ENCODE measurements around the gene DRC7.

The DRC7 gene

DNA sequence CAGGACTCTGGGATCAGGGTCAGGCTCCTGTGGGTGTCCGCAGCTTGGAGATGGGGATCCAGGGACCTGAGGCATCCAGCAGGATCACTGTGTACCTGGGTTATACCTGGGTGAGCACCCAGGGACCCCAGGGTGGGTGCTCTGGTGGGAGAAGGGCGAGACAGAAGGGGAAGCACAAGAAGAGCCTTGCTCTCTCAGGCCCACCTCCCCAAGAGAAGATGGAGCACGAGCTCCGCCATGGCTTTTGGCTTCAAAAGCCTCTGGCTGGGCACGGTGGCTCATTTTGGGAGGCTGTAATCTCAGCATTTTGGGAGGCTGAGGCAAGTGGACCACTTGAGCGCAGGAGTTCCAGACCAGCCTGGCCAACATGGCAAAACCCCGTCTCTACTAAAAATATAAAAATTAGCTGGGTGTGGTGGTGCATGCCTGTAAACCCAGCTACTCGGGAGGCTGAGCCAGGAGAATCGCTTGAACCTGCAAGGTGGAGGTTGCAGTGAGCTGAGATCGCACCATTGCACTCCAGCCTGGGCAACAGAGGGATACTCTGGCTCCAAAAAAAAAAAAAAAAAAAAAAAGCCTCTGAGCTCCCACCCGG lies 8.9 kb downstream of the DRC7 start:
- TF ChIP-seq CTCF (IDR thresholded peaks at IDR 0.05; ENCODE audit: low read depth, low read length), result no peak
- Histone ChIP-seq H3K27me3 (ENCODE audit: insufficient read depth, low read depth, severe bottlenecking) (no peaks in the 10 kb centered on the region), H3K4me3 (ENCODE audit: low read depth, low read length) (no peak overlapping the region), H3K9me3 (ENCODE audit: severe bottlenecking) (no peaks in the 10 kb centered on the region), H3K36me3 (no peaks in the 10 kb centered on the region), H3K27ac (no peak overlapping the region)
- DNase-seq, result no peak

GRCh38 chr16:57704011-57704904 lies 9.7 kb downstream of the DRC7 start:
- no peak for TF ChIP-seq CTCF (IDR thresholded peaks at IDR 0.05; ENCODE audit: low read depth, low read length)
- DNase-seq, result no peak
- Histone ChIP-seq H3K9me3 (ENCODE audit: severe bottlenecking) (no peaks in the 10 kb centered on the region), H3K27me3 (ENCODE audit: insufficient read depth, low read depth, severe bottlenecking) (no peaks in the 10 kb centered on the region), H3K27ac (no peak overlapping the region), H3K36me3 (no peaks in the 10 kb centered on the region), H3K4me3 (ENCODE audit: low read depth, low read length) (no peak overlapping the region)

DNA sequence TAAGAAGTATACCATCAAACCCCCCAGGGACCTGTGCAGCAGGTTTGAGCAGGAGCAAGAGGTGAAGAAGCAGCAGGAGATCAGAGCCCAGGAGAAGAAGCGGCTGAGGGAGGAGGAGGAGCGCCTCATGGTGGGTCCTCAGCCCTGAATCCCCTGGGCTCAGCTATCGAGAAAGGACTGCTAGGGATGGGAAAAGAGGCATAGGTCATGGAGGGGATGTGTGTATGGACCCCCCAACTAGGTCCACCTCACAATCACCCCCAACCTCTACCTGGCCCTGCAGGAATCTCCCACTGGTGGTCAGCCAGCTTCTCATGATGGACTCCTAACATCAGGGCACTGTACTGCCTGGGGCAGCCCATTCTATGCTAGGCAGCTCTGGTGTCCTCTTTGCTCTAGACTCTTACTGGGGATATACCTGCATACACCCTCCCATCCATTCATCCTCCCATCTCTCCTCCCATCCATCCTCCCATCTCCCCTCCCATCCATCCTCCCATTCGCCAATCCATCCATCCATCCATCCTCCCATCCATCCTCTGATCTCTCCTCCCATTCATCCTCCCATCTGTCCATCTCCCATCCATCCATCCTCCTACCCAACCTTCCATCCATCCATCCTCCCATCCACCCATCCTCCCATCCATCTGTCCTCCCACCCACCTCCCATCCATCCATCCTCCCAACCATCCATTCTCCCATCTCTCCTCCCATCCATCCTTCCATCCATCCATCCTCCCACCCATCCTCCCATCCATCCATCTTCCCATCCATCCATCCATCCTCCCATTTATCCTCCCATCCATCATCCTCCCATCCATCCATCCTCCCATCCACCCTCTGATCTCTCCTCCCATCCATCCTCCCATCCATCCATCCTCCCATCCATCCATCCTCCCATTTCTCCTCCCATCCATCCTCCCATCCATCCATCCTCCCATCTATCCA lies 10.6 kb downstream of the DRC7 start:
- H3K27ac ChIP-seq, result no peak overlapping the region
- H3K4me3 ChIP-seq (ENCODE audit: low read depth, low read length), result no peak overlapping the region
- H3K36me3 ChIP-seq, result no peaks in the 10 kb centered on the region
- no peaks in the 10 kb centered on the region for H3K9me3 ChIP-seq (ENCODE audit: severe bottlenecking)
- TF ChIP-seq CTCF (IDR thresholded peaks at IDR 0.05; ENCODE audit: low read depth, low read length), result no peak
- no peaks in the 10 kb centered on the region for H3K27me3 ChIP-seq (ENCODE audit: insufficient read depth, low read depth, severe bottlenecking)
- no peak for DNase-seq

DNA sequence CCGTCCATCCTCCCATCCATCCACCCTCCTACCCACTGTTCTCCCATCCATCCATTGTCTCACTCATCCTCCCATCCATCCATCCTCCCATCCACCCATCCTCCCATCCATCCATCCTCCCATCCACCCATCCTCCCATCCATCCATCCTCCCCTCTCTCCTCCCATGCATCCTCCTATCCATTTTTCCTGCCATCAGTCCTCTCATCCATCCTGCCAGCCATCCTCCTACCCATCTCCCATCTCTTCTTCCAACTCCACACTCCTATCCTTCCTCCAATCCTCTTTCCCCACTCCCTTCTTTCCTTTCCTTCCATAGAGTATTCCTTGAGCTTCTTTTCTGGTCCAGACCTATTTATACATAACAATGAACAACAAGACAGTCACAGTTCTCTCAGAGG lies 12.1 kb downstream of the DRC7 start:
- DNase-seq, result no peak
- Histone ChIP-seq H3K36me3 (no peaks in the 10 kb centered on the region), H3K27me3 (ENCODE audit: insufficient read depth, low read depth, severe bottlenecking) (no peaks in the 10 kb centered on the region), H3K9me3 (ENCODE audit: severe bottlenecking) (no peaks in the 10 kb centered on the region), H3K4me3 (ENCODE audit: low read depth, low read length) (no peak overlapping the region), H3K27ac (no peak overlapping the region)
- TF ChIP-seq CTCF (IDR thresholded peaks at IDR 0.05; ENCODE audit: low read depth, low read length), result no peak

GRCh38 chr16:57707331-57707730 lies 12.7 kb downstream of the DRC7 start:
- TF ChIP-seq CTCF (IDR thresholded peaks at IDR 0.05; ENCODE audit: low read depth, low read length), result no peak
- DNase-seq, result no peak
- no peak overlapping the region for H3K27ac ChIP-seq
- no peaks in the 10 kb centered on the region for H3K9me3 ChIP-seq (ENCODE audit: severe bottlenecking)
- no peaks in the 10 kb centered on the region for H3K27me3 ChIP-seq (ENCODE audit: insufficient read depth, low read depth, severe bottlenecking)
- H3K4me3 ChIP-seq (ENCODE audit: low read depth, low read length), result no peak overlapping the region
- H3K36me3 ChIP-seq, result no peaks in the 10 kb centered on the region

Measured in WERI-Rb-1 (cell line).